ENCODE measurements around the gene TBCC. TPM values are rescaled to one million over a fixed set of nuclear protein-coding genes. Genes with fewer than 3 reads are reported as not detected.

Gene TBCC
- total RNA-seq, 2 donors from 2014 or later: 18.8 to 21.4 TPM

DNA sequence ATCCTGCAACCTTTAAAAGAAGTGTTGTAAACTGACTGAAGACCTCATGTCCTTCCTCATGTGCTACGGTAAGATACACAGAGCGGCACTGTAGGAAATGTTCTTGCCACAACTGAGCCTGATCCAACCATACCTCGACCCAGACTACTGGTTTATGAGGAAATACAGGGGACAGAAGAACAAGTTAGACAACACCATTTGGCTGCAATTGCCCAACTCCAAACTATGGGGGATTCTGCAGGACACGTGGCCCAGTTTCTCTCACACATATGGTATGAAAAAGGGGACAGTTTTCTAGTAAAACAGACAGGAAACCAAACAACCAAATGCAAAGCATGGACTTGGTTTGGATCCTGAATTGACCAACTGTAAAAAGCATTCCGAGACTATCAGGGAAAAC lies 34.0 kb downstream of the TBCC start:
- Histone ChIP-seq H3K27ac (no peak overlapping the region), H3K9me3 (peaks cover 0 to 12% of the 10 kb centered on the region in 2 donors), H3K27me3 (no peaks in the 10 kb centered on the region), H3K4me3 (no peak overlapping the region), H3K36me3 (no peaks in the 10 kb centered on the region), H3K4me1 (peaks cover 0 to 12% of the 10 kb centered on the region in 2 donors)
- TF ChIP-seq, protein P1, sequence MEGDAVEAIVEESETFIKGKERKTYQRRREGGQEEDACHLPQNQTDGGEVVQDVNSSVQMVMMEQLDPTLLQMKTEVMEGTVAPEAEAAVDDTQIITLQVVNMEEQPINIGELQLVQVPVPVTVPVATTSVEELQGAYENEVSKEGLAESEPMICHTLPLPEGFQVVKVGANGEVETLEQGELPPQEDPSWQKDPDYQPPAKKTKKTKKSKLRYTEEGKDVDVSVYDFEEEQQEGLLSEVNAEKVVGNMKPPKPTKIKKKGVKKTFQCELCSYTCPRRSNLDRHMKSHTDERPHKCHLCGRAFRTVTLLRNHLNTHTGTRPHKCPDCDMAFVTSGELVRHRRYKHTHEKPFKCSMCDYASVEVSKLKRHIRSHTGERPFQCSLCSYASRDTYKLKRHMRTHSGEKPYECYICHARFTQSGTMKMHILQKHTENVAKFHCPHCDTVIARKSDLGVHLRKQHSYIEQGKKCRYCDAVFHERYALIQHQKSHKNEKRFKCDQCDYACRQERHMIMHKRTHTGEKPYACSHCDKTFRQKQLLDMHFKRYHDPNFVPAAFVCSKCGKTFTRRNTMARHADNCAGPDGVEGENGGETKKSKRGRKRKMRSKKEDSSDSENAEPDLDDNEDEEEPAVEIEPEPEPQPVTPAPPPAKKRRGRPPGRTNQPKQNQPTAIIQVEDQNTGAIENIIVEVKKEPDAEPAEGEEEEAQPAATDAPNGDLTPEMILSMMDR (IDR thresholded peaks at IDR 0.05): no peak
- DNase-seq (ENCODE audit: low spot score): no peak

DNA sequence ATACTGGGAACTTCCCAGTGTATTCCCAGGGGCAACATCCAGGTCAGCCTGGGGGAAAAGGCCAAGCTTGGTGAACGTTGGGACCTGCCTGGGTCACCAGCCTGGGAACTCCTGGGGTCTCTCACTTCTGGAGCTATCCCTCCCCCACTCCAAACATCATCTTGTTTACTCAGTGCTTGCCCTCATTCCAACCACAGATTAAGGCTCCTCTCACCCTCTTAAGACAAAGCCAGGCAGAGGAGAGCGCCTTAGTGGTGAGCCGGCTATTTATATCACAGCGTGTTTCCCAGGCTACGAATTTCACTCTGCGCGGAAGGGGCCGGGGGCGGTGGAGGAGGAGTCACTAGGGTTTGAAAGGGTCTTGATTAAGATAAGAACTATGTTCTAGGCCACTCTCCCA lies 35.6 kb downstream of the TBCC start:
- no peak for DNase-seq (ENCODE audit: low spot score)
- Histone ChIP-seq H3K36me3 (no peaks in the 10 kb centered on the region), H3K27me3 (no peaks in the 10 kb centered on the region), H3K4me3 (no peak overlapping the region), H3K9me3 (peaks cover 0 to 12% of the 10 kb centered on the region in 2 donors), H3K4me1 (peaks cover 0 to 12% of the 10 kb centered on the region in 2 donors), H3K27ac (no peak overlapping the region)
- TF ChIP-seq, protein P1 (IDR thresholded peaks at IDR 0.05): no peak

DNA sequence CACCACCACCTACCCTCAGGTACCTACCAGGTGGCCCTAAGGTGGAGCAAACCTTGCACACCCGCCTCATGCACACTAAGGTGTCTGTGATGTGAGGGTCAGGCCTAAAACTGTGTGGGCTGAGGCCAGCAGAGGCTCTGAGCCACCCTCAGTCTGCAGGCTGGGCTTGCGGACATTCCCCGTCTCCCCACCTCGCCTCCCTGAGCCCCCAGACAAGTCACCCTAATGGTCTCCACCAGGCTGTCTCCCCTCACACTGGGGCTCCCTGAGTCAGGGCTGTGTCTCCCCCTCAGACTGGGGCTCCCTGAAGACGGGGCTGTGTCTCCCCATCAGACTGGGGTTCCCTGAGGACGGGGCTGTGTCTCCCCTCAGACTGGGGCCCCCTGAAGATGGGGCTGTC lies 36.0 kb downstream of the TBCC start:
- Histone ChIP-seq H3K4me3 (no peak overlapping the region), H3K36me3 (no peaks in the 10 kb centered on the region), H3K4me1 (peaks cover 0 to 12% of the 10 kb centered on the region in 2 donors), H3K27ac (no peak overlapping the region), H3K9me3 (peaks cover 0 to 12% of the 10 kb centered on the region in 2 donors), H3K27me3 (no peaks in the 10 kb centered on the region)
- TF ChIP-seq, protein P1 (IDR thresholded peaks at IDR 0.05): no peak
- DNase-seq (ENCODE audit: low spot score): no peak

DNA sequence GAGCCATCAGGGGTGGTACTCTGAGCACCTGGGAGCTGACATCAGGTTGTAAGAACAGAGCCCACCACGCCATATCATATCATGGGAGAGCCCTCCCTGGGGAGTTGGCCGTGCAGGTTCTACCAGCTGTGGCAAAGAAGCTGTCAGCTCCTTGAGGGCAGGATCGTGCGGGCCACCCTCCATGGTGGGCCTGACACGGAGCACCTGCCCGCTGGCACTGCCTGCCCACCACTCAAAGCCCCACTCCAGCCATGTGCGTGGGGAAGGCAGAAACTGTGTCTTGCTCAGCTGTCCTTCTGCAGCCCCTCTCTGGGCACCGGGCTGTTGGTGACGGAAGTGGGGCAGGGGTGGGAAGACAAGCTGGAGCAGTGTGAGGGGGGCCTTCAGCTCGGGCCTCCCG lies 37.8 kb downstream of the TBCC start:
- no peak for DNase-seq (ENCODE audit: low spot score)
- Histone ChIP-seq H3K4me3 (no peak overlapping the region), H3K27ac (no peak overlapping the region), H3K9me3 (peaks cover 0 to 12% of the 10 kb centered on the region in 2 donors), H3K4me1 (peaks cover 0 to 16% of the 10 kb centered on the region in 2 donors), H3K36me3 (no peaks in the 10 kb centered on the region), H3K27me3 (no peaks in the 10 kb centered on the region)
- TF ChIP-seq, protein P1 (IDR thresholded peaks at IDR 0.05): no peak

DNA sequence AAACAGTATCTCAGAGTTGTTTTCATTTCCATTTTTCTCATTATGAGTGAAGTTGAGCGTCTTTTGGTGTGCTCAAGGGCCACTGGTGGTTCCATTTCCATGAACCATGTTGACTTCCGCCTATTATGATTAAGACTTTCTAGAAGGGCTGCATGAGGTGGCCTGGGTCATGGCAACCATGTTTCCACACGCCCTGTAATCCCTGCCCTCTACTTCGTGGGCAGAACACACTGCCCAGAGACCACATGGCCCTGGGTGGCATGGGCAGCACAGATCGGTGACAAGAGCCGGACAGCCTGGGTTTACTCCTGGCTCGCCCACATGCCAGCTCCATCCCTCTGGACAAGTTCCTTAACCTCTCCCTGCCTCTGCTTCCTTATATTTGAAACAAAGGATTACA lies 38.3 kb downstream of the TBCC start:
- no peak for DNase-seq (ENCODE audit: low spot score)
- no peak overlapping the region for H3K27ac ChIP-seq
- H3K4me1 ChIP-seq: peaks cover 0 to 16% of the 10 kb centered on the region in 2 donors
- H3K4me3 ChIP-seq: no peak overlapping the region
- H3K9me3 ChIP-seq: peaks cover 0 to 12% of the 10 kb centered on the region in 2 donors
- no peaks in the 10 kb centered on the region for H3K27me3 ChIP-seq
- H3K36me3 ChIP-seq: no peaks in the 10 kb centered on the region
- TF ChIP-seq, protein P1 (IDR thresholded peaks at IDR 0.05): no peak

DNA sequence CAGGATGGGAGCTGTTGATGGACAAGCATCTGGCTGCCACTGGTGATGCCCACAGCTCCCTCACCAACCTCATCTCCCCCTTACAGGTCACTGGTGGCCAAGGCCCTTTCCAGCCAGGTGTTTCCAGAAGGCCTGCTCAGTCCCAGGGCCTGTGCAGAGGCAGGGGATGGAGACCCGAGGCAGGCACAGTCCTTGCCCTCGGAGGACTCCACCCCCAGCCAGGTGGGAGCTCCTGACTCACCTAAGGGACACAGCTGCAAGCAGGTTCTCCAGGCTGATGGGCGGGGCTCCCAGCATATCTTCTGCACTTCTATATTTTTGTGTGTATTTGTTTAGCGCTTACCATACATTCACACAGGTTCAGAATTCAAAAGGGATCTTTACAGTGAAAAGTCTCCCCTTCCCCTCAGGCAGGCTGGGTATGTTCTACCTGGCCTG lies 40.9 kb downstream of the TBCC start:
- TF ChIP-seq, protein P1 (IDR thresholded peaks at IDR 0.05): no peak
- H3K4me3 ChIP-seq: peak overlapping the region in 1 of 2 donors; percentile 50
- H3K36me3 ChIP-seq: no peaks in the 10 kb centered on the region
- H3K9me3 ChIP-seq: no peaks in the 10 kb centered on the region
- H3K27me3 ChIP-seq: no peaks in the 10 kb centered on the region
- peaks cover 0 to 10% of the 10 kb centered on the region in 2 donors for H3K4me1 ChIP-seq
- DNase-seq (ENCODE audit: low spot score): no peak
- H3K27ac ChIP-seq: no peak overlapping the region

All from right atrium auricular region (tissue), 2 donors.